ENCODE measurements around the gene PPT2. TPM values are rescaled to one million over a fixed set of nuclear protein-coding genes. Genes with fewer than 3 reads are reported as not detected.

Gene PPT2
- total and polyA plus RNA-seq, 8 donors: 8.9 to 32.5 (median 27.6) TPM

- Histone ChIP-seq H3K27me3 (no peaks in the 10 kb centered on the region), H3K4me3 (peak overlapping the region; percentile 89 to 91), H3K36me3 (peaks cover 0 to 43% of the 10 kb centered on the region in 2 donors), H3K4me1 (peaks cover 22 to 32% of the 10 kb centered on the region in 2 donors), H3K9me3 (no peaks in the 10 kb centered on the region), H3K27ac (peak overlapping the region; percentile 82 to 86)
- no peak for DNase-seq
- ATAC-seq: no peak
- intact Hi-C loops (cut with DNase I): no loop called here
- no peak for TF ChIP-seq CTCF (IDR thresholded peaks at IDR 0.05)
These were observed 26.6 kb upstream of the PPT2 start for GRCh38 chr6:32127409-32127716.

- intact Hi-C loops (cut with DNase I): no loop called here
- Histone ChIP-seq H3K4me1 (peaks cover 22 to 32% of the 10 kb centered on the region in 2 donors), H3K36me3 (peaks cover 0 to 37% of the 10 kb centered on the region in 2 donors), H3K27me3 (no peaks in the 10 kb centered on the region), H3K4me3 (peak within 1 kb of the TSS; percentile 89 to 91), H3K27ac (peak within 1 kb of the TSS; percentile 82 to 86), H3K9me3 (no peaks in the 10 kb centered on the region)
- TF ChIP-seq CTCF (IDR thresholded peaks at IDR 0.05): no peak
- DNase-seq (peak; percentile 97 to 99 (median 98)), ATAC-seq (peak; percentile 93)
These were observed 26.0 kb upstream of the PPT2 start, which contains the start of gene ATF6B for GRCh38 chr6:32127717-32128592. TSS of gene ATF6B (minus strand) at chr6:32128246. CDS start at chr6:32128207, 39 bp downstream.

GRCh38 chr6:32128751-32129296 is 25.1 kb upstream of the PPT2 start:
- DNase-seq (no peak), ATAC-seq (no peak)
- intact Hi-C loops (cut with DNase I): no loop called here
- Histone ChIP-seq H3K36me3 (peaks cover 0 to 28% of the 10 kb centered on the region in 2 donors), H3K4me3 (peak overlapping the region in 1 of 2 donors; percentile 91), H3K27me3 (no peaks in the 10 kb centered on the region), H3K9me3 (no peaks in the 10 kb centered on the region), H3K27ac (peak overlapping the region; percentile 78 to 82), H3K4me1 (peaks cover 22 to 32% of the 10 kb centered on the region in 2 donors)
- no peak for TF ChIP-seq CTCF (IDR thresholded peaks at IDR 0.05)

GRCh38 chr6:32129297-32130088 is 24.4 kb upstream of the PPT2 start:
- ATAC-seq: peak; percentile 55
- no peaks in the 10 kb centered on the region for H3K9me3 ChIP-seq
- TF ChIP-seq CTCF (IDR thresholded peaks at IDR 0.05): no peak
- peak in 1 of 4 donors; percentile 64 for DNase-seq
- H3K4me1 ChIP-seq: peaks cover 22 to 32% of the 10 kb centered on the region in 2 donors
- H3K27ac ChIP-seq: peak overlapping the region; percentile 78 to 82
- peaks cover 0 to 4% of the 10 kb centered on the region in 2 donors for H3K27me3 ChIP-seq
- peaks cover 0 to 21% of the 10 kb centered on the region in 2 donors for H3K36me3 ChIP-seq
- intact Hi-C loops (cut with DNase I): no loop called here
- H3K4me3 ChIP-seq: peak overlapping the region; percentile 37 to 91

Measured in left lung (tissue), 10 donors.